HL-60/S4 treated with phorbol 12-myristate 13-acetate at 8.2 ng/mL for 4 days and 3 days (cell line): ENCODE measurements around the gene RRP15.
"Not testable (repeated sequence)": the region's sequence is repeated elsewhere in the genome, so short reads cannot be mapped to it uniquely, and the experiment has no call there.

ENCODE experiments used
- in situ Hi-C: fragments of 300-500 bp; cut with MboI; formaldehyde crosslinking; loops from 2 replicates; pipeline ENCODE4 v1.15.0; 2022; ENCODE audit warnings: low sequenced_read_pairs

Gene RRP15

DNA sequence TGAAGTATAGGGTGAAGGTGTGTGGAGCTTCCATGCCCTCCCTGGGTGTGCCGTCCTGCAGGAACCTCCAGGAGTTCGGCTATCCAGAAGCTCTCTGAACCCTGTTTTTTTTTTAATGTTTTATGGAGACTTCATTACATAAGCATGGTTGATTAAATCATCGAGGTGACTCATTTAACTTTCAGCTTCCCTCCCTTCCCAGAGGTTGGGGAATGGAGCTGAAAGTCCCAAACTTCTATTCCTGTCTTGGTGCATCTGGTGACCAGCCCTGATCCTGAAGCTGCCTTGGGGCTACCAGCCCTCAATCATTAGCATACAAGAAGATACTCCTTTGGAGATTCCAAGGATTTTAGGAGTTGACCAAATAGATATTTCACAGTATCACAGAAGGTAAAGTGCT, 9.5 kb downstream of the RRP15 start:
- in situ Hi-C loops = no loop called here

DNA sequence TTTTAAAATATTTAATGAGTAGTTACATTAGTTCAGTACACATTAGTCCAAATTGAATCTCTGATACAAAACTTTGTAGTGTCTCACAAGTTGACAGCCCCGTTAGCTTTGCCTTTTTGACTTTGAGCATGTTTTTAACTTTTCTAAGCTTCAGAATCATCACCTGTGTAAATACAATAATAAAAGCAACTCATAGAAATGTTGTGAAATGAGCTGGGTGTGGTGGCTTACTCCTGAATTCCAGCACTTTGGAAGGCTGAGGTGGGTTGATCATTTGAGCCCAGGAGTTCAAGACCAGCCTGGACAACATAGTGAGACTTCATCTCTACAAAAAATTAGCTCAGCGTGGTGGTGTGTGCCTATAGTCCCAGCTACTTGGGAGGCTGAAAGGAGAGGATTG, 11.1 kb downstream of the RRP15 start:
- in situ Hi-C loops = no loop called here

DNA sequence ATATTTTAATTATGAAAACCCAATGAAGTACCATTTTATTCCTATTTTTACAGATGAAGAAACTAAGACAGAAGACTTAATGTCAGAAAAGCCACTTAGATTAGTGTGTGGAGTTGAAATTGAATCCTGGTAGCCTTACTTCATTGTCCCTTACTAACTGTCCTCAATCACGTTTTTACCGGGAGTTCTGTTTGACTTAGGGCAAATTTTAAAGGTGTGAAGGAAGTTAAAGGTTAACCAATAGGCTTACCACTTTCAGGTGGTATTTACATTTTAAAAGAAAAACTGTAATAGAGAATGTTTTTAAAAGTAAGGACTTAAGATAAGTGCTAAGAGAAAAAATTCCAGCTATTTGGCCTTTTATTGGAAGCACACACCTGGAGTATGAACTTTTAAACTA, 12.4 kb downstream of the RRP15 start:
- in situ Hi-C loops = no loop called here

DNA sequence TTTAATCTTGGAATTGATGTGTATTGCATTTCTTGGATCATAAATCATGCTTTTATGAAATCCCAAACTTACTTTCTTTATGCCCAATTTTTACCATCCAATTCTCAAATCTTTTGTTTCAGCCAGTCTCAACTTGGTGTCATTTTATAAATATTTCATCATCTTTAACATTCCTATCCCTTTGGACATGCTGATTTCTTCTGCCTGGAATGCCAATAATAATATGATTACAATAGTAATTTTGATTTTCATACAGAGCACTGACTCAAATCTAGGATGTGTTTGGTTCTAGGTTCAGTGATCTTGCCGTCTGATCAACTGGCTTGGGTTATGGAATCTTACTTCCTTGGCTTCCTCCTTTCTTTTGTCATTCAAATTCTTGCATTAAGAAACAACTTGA, 12.8 kb downstream of the RRP15 start:
- in situ Hi-C loops = no loop called here

DNA sequence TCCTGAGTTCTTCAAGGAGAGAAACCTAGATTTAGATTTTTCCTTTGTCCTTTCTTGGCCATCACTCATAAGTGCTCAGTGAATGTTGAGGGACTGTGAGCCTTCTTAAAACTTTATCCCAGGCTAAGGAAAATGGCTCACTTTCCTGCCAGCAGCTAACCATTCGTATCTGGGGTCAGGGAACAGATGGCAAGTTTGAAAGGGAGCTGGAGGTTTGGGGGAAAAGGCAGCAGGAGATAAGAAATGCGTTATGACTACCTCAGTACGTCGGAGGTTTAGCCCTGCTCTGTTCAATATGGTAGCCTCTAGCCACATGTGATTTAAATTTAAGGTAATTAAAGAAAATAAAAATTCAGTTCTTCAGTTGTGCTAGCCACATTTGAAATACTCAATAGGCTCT, 13.3 kb downstream of the RRP15 start:
- in situ Hi-C loops = no loop called here

DNA sequence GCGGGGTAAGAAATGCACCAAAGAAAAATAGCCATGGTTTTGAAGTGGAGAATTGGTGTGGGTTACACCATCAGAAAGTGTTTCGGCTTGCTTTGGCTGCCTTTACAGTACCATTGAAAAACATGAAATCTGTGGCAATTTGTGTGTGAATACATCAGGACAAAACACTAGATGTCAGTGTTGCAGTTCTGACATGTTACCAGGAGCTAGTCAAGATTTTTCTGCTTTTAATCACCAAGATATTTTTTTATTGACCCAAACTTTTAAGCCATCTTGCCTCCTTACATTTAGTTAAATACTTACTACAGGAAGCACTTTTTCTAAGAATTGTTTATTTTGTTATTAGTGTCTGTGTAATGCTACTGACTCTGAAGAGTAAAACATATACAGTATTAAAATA, 14.3 kb downstream of the RRP15 start:
- in situ Hi-C loops = no loop called here

DNA sequence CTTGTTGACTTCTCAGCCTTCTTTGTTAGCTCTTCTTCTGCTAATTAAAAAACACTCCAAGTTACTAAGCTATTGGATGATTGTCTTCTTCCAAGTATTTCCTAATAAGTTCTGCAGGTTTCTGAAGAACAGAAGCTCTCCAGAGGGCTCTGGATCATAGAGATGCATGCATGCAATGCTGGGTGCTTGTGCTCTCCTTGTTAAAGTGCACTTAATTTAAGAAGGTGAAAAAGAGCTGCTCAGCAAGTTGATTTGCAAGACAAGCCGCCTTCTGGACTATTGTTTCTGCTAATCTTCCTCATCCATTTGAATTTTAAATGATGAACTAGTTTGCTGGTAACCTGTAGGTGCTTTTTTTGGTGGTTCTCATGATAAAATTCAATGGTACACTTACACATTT, 16.1 kb downstream of the RRP15 start:
- in situ Hi-C loops = no loop called here

DNA sequence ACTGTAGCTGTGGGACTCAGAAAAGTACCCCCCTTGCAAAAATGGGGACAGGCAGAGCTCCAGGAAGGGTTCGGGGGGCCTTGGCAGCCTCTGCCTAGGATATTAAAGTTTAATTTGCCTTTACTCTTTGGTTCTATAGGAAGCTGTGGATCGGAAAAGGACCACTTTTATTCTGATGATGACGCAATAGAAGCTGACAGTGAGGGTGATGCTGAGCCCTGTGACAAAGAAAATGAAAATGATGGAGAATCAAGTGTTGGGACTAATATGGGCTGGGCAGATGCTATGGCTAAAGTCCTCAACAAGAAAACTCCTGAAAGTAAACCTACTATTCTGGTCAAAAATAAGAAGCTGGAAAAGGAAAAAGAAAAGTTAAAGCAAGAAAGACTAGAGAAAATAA, 17.1 kb downstream of the RRP15 start:
- in situ Hi-C loops = no loop called here

DNA sequence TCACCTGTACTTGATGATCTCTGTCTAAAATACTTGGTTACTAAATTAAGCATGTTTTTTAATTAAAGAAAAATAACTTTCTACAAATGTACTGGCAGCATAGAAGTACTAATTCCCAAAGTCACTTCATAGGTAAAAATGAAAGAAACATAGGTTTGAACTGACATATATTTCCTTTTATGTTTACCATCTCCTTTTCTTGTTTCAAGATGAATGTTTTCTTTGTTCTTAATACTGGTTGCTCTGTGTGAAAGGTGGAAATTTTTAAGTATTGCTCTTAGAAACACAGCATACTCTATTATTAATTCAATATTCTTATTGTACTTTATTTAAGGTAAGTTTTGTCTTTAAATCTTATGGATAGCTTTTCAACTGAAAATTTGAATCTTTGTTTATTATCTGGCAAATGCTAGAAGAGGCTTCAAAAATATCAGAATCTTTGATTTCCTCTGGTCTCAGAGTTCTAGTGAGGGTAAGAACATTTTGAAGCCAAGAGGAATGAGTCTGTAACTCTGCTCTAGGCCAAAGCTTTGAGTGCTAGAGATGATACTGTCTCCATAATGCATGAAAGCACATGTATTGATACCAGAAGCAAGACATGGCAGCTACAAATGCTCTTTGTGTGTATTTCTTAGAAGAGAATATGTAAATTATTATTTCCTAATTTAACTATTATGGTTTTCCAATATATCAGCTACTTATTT, 18.2 kb downstream of the RRP15 start:
- in situ Hi-C loops = no loop called here

DNA sequence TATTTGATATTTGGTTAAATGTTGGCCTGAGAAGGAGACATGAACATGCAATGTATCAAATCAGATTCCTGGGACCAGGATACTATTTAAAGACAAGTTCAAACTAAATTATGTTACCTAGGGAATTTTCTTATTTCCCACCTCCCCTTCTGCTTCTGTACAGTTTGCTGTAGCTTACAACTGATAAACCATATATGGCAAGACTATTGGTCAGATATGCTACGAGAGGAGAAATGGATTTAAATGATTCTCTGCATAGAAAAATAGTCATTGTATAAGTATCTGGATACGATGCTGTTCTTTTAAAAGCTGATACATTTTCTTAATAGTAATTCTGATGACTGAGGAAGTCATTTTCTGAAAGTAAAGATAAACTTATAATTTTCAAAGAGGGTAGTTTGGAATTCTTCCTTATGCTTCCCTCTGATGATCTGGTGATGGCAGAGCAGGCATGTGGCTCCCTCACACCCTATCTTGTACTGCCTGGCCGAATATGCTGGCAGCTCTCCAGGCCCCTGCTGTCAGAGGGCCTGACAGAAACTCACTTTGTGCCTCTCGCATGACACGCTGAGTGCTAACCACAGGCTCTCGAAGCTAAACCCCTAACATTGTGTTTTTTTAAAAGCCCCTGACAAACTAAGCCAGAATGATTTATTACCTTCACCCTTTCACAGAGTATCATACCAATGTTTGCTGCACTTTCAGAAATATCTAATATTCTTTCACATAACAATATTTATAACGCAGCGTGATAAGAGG, 19.4 kb downstream of the RRP15 start:
- in situ Hi-C loops = no loop called here

DNA sequence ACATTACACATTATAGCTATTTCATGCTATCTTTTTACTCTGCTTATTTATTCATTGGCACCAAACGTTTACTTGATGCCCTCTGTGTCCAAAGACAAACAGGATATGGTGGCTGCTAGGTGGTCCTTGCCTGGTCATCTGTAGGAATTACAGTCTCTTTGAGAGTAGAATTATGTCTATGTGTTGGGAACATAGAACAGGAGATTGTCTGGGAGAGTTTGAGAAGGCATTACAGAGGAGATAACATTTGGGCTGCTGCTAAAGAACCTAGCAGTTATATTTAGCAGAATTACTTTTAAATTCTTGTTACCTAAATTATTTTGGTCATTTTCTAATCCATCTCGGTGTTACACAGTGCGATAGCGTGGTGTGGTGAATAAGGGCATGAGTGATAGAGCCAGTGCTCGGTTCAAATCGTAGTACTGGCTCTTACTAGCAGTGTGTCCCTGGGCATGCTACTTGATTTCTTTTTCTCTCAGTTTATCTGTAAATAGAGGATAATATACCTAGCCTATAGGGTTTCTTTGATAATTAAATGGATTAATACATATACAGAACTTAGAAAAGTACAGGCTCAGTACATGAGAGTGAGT, 20.5 kb downstream of the RRP15 start:
- in situ Hi-C loops = no loop called here

DNA sequence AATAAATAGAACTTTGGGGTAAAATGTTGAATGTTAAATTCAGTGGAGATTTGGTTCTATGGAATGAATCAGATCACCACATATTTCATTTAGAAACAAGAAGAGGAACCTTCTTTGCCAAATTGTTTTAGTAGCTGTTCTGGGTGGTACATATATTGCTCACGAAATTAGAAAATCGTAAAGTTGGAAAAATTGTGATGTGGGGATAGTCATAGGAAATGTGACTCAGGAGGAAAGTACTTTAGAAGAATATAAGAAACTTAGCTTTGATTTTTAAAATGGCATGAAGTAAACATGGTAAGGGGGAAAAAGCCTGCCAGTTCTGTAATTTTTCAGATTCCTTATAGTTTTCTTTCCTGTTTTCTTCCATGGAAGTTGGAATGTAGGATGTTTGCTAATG, 27.4 kb downstream of the RRP15 start:
- in situ Hi-C loops = no loop called here

DNA sequence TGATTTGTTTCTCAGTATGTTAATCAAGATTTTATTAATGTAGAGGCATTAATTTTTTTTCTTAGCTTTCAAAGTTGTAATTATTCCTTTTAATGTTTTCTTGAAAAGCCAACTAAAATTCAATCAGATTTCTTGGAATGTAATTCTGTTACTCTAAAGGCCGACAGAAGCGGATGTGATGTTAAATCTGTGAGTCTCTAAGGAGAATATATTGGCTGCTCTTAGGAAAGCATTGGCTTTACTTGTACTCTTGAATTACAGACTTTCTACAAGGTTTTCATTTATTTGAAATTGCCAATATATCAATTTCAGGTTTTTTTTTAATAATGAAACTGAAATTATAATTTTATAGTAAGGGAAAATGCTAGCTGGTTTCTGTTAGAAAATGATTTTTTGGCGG, 29.2 kb downstream of the RRP15 start:
- in situ Hi-C loops = no loop called here

DNA sequence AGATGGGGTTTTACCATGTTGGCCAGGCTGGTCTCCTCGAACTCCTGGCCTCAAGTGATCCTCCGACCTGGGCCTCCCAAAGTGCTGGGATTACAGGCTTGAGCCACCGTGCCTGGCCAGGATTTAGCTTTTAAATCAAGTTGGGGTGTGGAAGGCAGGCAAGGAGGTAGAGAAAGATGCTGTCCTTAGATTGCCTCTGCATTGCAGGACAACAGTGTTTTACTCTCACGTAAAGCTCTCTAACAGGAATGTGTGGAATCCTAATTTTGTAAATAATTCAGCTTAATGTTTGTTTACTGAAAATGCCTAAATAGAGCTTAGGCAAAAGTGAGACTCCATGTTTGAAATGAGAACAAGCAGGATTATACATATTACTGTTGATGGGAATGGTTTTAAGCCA, 30.5 kb downstream of the RRP15 start:
- in situ Hi-C loops = no loop called here

DNA sequence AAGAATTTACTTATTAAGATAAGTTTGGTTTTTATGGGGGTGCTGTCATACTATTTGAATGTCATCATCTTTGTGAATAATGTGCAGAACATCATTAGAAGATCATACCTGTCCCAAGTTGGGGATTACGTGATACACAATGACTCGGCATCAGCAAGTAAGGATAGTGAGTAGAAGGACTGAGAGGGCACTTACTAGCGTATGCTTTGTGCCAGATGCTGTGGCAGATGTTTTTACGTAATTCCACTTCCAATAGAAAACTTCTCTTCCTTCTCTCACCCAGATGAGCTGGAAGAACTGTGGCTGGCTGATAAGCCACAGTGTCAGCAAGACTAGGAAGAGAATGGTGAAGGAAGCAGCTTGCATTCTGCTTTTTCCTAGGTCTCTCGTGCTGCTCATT, 32.0 kb downstream of the RRP15 start:
- in situ Hi-C loops = no loop called here

DNA sequence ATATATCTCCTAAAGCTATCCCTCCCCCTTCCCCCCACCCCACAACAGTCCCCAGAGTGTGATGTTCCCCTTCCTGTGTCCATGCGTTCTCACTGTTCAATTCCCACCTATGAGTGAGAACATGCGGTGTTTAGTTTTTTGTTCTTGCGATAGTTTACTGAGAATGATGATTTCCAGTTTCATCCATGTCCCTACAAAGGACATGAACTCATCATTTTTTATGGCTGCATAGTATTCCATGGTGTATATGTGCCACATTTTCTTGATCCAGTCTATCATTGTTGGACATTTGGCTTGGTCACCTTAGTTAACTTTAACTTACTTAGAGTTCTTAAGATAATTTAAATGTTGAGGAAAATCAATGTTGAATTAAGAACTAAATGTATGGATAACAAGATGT, 35.1 kb downstream of the RRP15 start:
- in situ Hi-C loops = not testable (repeated sequence)

DNA sequence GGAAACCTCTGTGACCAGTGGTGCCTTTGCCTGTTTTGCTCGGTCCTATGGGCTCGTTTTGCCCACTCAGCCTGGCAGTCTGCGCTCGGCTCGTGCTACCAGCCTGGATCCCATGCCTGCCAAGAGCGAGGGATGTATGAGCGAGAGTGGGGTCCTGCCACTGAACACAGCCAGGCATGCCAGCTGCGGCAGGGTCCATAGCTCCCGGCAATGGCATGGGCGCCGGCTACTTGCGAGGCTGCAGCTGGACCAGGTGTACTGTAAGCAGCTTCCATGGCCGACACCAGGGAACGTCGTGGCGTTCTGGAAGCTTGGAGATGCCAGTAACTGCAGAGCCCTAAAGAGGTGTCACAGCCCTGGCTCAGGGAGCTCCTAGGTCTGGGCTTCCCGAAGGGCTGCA, 37.7 kb downstream of the RRP15 start:
- in situ Hi-C loops = no loop called here

DNA sequence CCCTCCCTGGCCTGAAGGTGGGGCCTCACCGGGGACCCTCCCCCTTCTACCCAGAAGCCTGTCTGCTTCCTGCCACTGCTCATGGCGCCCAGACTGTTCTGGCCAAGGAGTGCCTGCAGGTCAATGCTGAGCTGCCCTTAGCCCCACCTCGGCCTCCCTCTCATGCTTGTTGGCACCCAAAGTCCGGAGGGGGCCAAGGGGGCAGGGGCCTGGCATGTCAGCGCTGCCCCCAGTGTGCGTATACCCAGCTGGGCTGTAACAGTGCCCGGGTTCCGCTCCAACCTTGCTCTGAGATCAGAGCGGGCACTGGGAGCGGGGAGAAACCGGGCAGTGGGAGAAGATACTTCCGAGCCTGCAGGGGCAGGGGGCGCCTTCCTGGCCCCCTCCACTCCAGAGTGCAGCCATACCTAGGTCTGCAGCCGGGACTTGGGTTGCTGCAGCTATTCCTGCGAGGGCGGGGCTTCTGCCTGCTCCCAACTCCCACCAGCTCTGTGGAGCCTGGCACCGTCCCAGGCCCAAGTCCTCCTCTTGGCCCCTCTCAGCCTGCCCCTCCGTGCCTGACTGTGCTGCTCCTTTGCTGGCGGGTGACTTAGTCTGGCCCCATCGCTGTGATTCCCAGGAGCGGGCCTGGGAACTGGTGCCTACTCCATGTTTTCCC, 38.6 kb downstream of the RRP15 start:
- in situ Hi-C loops = no loop called here

DNA sequence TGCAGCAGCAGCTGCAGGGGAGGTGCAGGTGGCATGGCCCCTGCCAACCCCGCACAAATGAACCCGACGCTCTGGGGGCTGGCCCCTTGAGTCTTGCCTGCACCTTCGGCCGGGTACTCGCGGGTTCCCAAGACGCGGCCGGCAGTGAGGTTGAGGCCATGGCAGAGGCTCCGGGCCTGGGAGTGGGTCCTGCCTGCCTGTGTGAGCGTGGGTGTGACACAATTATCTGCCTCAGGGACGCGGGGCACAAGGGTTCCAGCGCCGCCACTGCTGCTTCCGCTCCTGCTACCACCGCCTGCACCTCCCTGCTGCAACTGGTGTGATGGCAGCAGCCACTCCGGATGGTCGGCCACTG, 39.1 kb downstream of the RRP15 start:
- in situ Hi-C loops = no loop called here

DNA sequence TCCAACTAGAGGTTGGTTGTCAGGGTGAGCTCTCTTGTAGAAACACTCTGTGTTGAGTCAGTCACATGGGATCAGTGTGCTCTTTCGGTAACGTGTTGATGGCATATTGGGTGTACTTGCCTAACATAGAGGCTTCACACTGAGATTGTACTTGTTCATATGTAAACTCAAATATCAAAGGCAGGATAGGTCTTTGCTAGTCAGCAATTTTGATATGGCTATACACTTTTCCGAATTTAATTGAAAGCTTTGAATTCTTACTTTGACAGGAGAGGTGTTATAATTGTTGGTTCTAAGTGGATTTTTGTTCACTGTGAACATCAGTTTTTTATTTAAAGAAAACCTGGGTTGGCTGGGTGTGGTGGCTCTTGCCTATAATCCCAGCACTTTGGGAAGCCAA, 43.7 kb downstream of the RRP15 start:
- in situ Hi-C loops = loop anchor here (25.0 kb wide), 1 partner anchor 1059 kb away; no protein-coding TSS in a partner anchor

DNA sequence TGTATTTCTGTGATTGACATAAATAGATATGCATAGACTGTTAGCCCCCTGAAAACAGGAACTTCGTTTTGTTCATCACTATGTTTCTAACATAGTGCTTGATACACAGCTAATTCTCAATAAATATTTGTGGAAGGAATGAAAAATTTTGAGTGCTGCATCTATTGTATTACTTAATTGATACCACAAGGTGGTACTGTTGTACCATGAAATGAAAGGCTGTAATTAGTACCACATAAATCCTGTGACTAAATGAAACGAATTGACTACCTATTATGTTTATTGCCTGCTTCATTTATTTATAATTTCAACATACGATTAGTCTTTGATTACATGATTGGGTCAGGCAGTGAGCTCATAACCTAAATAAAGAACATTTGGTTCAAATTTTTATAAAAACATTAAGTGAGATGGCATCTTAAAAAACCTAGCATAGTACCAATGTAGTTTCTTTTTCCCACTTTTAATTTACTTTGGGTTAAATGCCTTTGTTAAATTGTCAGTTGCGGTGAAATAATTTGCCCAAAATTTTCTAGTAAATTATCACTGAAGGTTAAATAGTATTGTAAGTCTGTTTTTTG, 45.0 kb downstream of the RRP15 start:
- in situ Hi-C loops = loop anchor here (25.0 kb wide), 1 partner anchor 1057 kb away; no protein-coding TSS in a partner anchor
